HCT116 (cell line): ENCODE results near the gene ATP6V0D1. TPM values are rescaled to one million over a fixed set of nuclear protein-coding genes. Genes with fewer than 3 reads are reported as not detected.

ENCODE experiments used
- ATAC-seq: fragments of 200-7000 bp; cut with Tn5 transposase; 2 replicates; pipeline ENCODE4 v1.9.1; 2020; ENCODE audit warnings: mild to moderate bottlenecking, moderate library complexity
- BruUV-seq: library from RNA; stranded (reverse); fragments of 400-500 nt; replicated peaks from 2 replicates; lab custom pipeline; 2021; lab: Mats Ljungman, UMichigan
- CTCF ChIA-PET: fragments of 300-600 bp; sonication (Branson Sonifier 250); formaldehyde crosslinking; loops from one replicate; lab custom pipeline; 2021; ENCODE audit warnings: antibody characterized with exemption; lab: Charles Lee
- POLR2A ChIA-PET: fragments of 300-600, 350-600 bp; sonication (Branson Sonifier 250); formaldehyde crosslinking; loops from one replicate; lab custom pipeline; 2021; ENCODE audit warnings: antibody characterized with exemption; lab: Charles Lee
- RAD21 ChIA-PET, 2 experiments: fragments of 300-600 bp; sonication (Branson Sonifier 250); formaldehyde crosslinking; loops; one replicate each; lab custom pipeline; 2023; ENCODE audit warnings: low total read pairs in 2 of 2; ENCODE audit not compliant: uncharacterized antibody in 2 of 2, unreplicated experiment in 2 of 2, low non-redundant PET in 1 of 2; lab: Charles Lee
- DNase-seq: peaks from one replicate; pipeline ENCODE4 v3.0.0-alpha.2; 2010; ENCODE audit warnings: low read depth, low spot score
- H2AFZ ChIP-seq: fragments of 200-600 bp; shearing (Covaris generic), sonication (generic); 2 replicates; pipeline ENCODE4 v1.6.1; 2017; ENCODE audit warnings: low read depth, mixed run types, mixed read lengths, antibody characterized with exemption, low read length; ENCODE audit not compliant: poor library complexity, severe bottlenecking
- H3K27ac ChIP-seq: 2 replicates; pipeline ENCODE4 v1.5.1; 2012; ENCODE audit warnings: low read depth, low read length
- H3K27me3 ChIP-seq: fragments of 200-600 bp; sonication (generic); 2 replicates; pipeline ENCODE4 v1.6.1; 2016; ENCODE audit warnings: mixed run types, low read length, mixed read lengths; ENCODE audit not compliant: insufficient read depth
- H3K36me3 ChIP-seq, 2 experiments: fragments of 200-500 bp in 1 of 2; fragments of 200-600 bp in 1 of 2; sonication (Bioruptor generic) in 1 of 2; sonication (generic) in 1 of 2; 2 replicates each; pipeline versions ENCODE4 v1.5.1 to v1.6.1; 2014 to 2016; ENCODE audit warnings: low read length in 2 of 2, inconsistent platforms in 1 of 2, mixed read lengths in 1 of 2, mixed run types in 1 of 2; ENCODE audit not compliant: insufficient read depth in 2 of 2, control insufficient read depth in 1 of 2
- H3K4me1 ChIP-seq, 2 experiments: fragments of 200-600 bp in 1 of 2; sonication (generic) in 1 of 2; 2 replicates each; pipeline versions ENCODE4 v1.5.1 to v1.6.1; 2012 to 2017; ENCODE audit warnings: low read length in 2 of 2, inconsistent platforms in 1 of 2, mild to moderate bottlenecking in 1 of 2, mixed read lengths in 1 of 2, mixed run types in 1 of 2, moderate library complexity in 1 of 2; ENCODE audit not compliant: insufficient read depth in 2 of 2, control insufficient read depth in 1 of 2
- H3K4me2 ChIP-seq: fragments of 200-600 bp; sonication (generic); 2 replicates; pipeline ENCODE4 v1.6.1; 2017; ENCODE audit warnings: mixed run types, low read length, mixed read lengths
- H3K4me3 ChIP-seq, 2 experiments: fragments of 200-600 bp in 1 of 2; sonication (generic) in 1 of 2; replicated peaks in 1 of 2; 2 replicates each; pipeline ENCODE4 v1.5.1; 2011 to 2016; ENCODE audit warnings: low read length in 2 of 2, control low read depth in 1 of 2, low read depth in 1 of 2, mild to moderate bottlenecking in 1 of 2, mixed read lengths in 1 of 2, mixed run types in 1 of 2
- H3K79me2 ChIP-seq: fragments of 200-600 bp; sonication (generic); 2 replicates; pipeline ENCODE4 v1.6.1; 2017; ENCODE audit warnings: mild to moderate bottlenecking, mixed run types, low read length, moderate library complexity, mixed read lengths; ENCODE audit not compliant: insufficient read depth
- H3K9ac ChIP-seq: fragments of 200-600 bp; sonication (generic); 2 replicates; pipeline ENCODE4 v1.6.1; 2016; ENCODE audit warnings: low read length, mixed read lengths
- H3K9me2 ChIP-seq: fragments of 200-600 bp; sonication (generic), shearing (Covaris generic); 2 replicates; pipeline ENCODE4 v1.6.1; 2017; ENCODE audit warnings: mixed run types, mild to moderate bottlenecking, moderate library complexity; ENCODE audit not compliant: insufficient read depth
- H3K9me3 ChIP-seq, 2 experiments: fragments of 200-500 bp in 1 of 2; fragments of 200-600 bp in 1 of 2; sonication (Bioruptor generic) in 1 of 2; sonication (generic) in 1 of 2; 2 replicates each; pipeline ENCODE4 v1.6.1; 2014 to 2017; ENCODE audit warnings: low read length in 2 of 2, mixed read lengths in 2 of 2, inconsistent platforms in 1 of 2, low read depth in 1 of 2, mild to moderate bottlenecking in 1 of 2, mixed run types in 1 of 2, moderate library complexity in 1 of 2; ENCODE audit not compliant: control insufficient read depth in 1 of 2, insufficient read depth in 1 of 2
- H4K20me1 ChIP-seq: fragments of 200-600 bp; sonication (generic), shearing (Covaris generic); 2 replicates; pipeline ENCODE4 v1.6.1; 2017; ENCODE audit warnings: mixed run types, mild to moderate bottlenecking, moderate library complexity; ENCODE audit not compliant: insufficient read depth
- EGR1 ChIP-seq: IDR thresholded peaks from 2 replicates; pipeline ENCODE4 v1.6.1; 2012; ENCODE audit warnings: low read depth
- ELF1 ChIP-seq: IDR thresholded peaks from 2 replicates; pipeline ENCODE4 v1.6.1; 2012; ENCODE audit warnings: low read depth, borderline replicate concordance
- EZH2phosphoT487 ChIP-seq: fragments of 200-600 bp; IDR thresholded peaks from 2 replicates; pipeline ENCODE4 v1.6.1; 2018; ENCODE audit warnings: antibody characterized with exemption, borderline replicate concordance
- JUND ChIP-seq: IDR thresholded peaks from 2 replicates; pipeline ENCODE4 v1.6.1; 2012
- TCF7L2 ChIP-seq: IDR thresholded peaks from 2 replicates; pipeline ENCODE4 v1.7.0; 2011; ENCODE audit warnings: borderline replicate concordance, inconsistent platforms; ENCODE audit not compliant: insufficient read depth, insufficient read length; ENCODE audit errors: extremely low read depth
- YY1 ChIP-seq: IDR thresholded peaks from 2 replicates; pipeline ENCODE4 v1.6.1; 2011; ENCODE audit warnings: low read length, low read depth, moderate library complexity, mild to moderate bottlenecking; ENCODE audit not compliant: insufficient replicate concordance; ENCODE audit errors: extremely low read depth
- ZBTB33 ChIP-seq: IDR thresholded peaks from 2 replicates; pipeline ENCODE4 v1.6.1; 2011; ENCODE audit warnings: mild to moderate bottlenecking, low read length, moderate library complexity; ENCODE audit not compliant: insufficient replicate concordance; ENCODE audit errors: extremely low read depth
- intact Hi-C: fragments of 100-400 bp; cut with micrococcal nuclease; formaldehyde crosslinking; loops from 2 replicates; pipeline ENCODE4 v1.10.0; 2022
- total RNA-seq: library from RNA; stranded (reverse); gene quantifications from one replicate; pipeline ENCODE4 v1.2.1, GENCODE V29; 2021; ENCODE audit not compliant: unreplicated experiment
- TF ChIP-seq, protein P1 (sequence below): IDR thresholded peaks from 2 replicates; pipeline ENCODE4 v1.6.1; 2012; ENCODE audit warnings: low read depth

Gene ATP6V0D1
- total RNA-seq, 1 experiment from 2014 or later = 36.6 TPM

GRCh38 chr16:67474551-67475455 is 6.2 kb downstream of the ATP6V0D1 start:
- ChIA-PET POLR2A (no interaction called here), CTCF (interaction anchor here (1.3 kb wide), 1 partner anchor 46 kb away, joined by 4 read pairs; no protein-coding TSS in a partner anchor)

More at GRCh38 chr16:67474551-67475455, 6.2 kb downstream of the ATP6V0D1 start:
- intact Hi-C loops = no loop called here
- Histone ChIP-seq H3K4me2 (no peak overlapping the region), H3K27ac (no peak overlapping the region), H3K9ac (no peak overlapping the region), H3K9me2 (no peaks in the 10 kb centered on the region), H3K4me3 (no peak overlapping the region), H3K79me2 (peaks cover 47% of the 10 kb centered on the region), H3K27me3 (no peaks in the 10 kb centered on the region), H3K36me3 (no peaks in the 10 kb centered on the region), H4K20me1 (no peaks in the 10 kb centered on the region), H3K9me3 (no peaks in the 10 kb centered on the region), H2AFZ (no peak overlapping the region), H3K4me1 (peaks cover 3 to 5% of the 10 kb centered on the region in 2 experiments; a peak in 2 of 4 replicates)
- DNase-seq = no peak
- RAD21 ChIA-PET = no interaction called here
- no peak for ATAC-seq
- no peak for TF ChIP-seq ELF1
- TF ChIP-seq TCF7L2 = no peak
- no peak for TF ChIP-seq EZH2phosphoT487
- TF ChIP-seq YY1 = no peak
- no peak for TF ChIP-seq EGR1
- TF ChIP-seq ZBTB33 = no peak
- no peak for TF ChIP-seq JUND
- TF ChIP-seq, protein P1, sequence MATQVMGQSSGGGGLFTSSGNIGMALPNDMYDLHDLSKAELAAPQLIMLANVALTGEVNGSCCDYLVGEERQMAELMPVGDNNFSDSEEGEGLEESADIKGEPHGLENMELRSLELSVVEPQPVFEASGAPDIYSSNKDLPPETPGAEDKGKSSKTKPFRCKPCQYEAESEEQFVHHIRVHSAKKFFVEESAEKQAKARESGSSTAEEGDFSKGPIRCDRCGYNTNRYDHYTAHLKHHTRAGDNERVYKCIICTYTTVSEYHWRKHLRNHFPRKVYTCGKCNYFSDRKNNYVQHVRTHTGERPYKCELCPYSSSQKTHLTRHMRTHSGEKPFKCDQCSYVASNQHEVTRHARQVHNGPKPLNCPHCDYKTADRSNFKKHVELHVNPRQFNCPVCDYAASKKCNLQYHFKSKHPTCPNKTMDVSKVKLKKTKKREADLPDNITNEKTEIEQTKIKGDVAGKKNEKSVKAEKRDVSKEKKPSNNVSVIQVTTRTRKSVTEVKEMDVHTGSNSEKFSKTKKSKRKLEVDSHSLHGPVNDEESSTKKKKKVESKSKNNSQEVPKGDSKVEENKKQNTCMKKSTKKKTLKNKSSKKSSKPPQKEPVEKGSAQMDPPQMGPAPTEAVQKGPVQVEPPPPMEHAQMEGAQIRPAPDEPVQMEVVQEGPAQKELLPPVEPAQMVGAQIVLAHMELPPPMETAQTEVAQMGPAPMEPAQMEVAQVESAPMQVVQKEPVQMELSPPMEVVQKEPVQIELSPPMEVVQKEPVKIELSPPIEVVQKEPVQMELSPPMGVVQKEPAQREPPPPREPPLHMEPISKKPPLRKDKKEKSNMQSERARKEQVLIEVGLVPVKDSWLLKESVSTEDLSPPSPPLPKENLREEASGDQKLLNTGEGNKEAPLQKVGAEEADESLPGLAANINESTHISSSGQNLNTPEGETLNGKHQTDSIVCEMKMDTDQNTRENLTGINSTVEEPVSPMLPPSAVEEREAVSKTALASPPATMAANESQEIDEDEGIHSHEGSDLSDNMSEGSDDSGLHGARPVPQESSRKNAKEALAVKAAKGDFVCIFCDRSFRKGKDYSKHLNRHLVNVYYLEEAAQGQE = no peak
- BruUV-seq = no TSS peak
